ENCODE results near the gene PNLIPRP2.

DNA sequence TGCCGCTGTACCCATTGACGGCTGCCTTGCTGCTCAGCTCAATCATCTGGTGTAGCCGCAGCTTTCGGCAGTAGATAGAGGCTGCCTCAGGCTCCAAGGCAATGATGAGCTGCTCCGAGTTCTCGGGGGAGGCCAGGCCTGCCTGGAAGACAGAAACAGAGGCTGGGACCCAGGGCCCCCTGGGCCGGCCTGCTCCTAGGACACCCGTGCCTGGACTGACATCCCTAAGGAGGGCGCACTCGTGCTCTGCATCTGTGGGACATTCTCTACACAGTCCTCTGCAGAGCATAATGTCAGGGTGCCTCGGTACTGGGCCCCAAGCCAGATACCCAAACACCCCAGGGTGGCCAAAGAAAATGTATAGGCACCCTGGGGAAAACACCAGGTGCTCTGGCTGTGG lies 63.1 kb downstream of the PNLIPRP2 start:
- TF ChIP-seq, protein P1, sequence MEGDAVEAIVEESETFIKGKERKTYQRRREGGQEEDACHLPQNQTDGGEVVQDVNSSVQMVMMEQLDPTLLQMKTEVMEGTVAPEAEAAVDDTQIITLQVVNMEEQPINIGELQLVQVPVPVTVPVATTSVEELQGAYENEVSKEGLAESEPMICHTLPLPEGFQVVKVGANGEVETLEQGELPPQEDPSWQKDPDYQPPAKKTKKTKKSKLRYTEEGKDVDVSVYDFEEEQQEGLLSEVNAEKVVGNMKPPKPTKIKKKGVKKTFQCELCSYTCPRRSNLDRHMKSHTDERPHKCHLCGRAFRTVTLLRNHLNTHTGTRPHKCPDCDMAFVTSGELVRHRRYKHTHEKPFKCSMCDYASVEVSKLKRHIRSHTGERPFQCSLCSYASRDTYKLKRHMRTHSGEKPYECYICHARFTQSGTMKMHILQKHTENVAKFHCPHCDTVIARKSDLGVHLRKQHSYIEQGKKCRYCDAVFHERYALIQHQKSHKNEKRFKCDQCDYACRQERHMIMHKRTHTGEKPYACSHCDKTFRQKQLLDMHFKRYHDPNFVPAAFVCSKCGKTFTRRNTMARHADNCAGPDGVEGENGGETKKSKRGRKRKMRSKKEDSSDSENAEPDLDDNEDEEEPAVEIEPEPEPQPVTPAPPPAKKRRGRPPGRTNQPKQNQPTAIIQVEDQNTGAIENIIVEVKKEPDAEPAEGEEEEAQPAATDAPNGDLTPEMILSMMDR (optimal IDR thresholded peaks at IDR 0.05 in 1 of 3, IDR thresholded peaks at IDR 0.05 in 1 of 3, conservative IDR thresholded peaks at IDR 0.05 in 1 of 3; ENCODE audit: extremely low read depth in 1 of 3, insufficient read depth in 2 of 3, low read length in 3 of 3), result no peak
- TF ChIP-seq EZH2 (IDR thresholded peaks at IDR 0.05; ENCODE audit: low read length), result no peak
